ENCODE results near the gene TUB. TPM values are rescaled to one million over a fixed set of nuclear protein-coding genes. Genes with fewer than 3 reads are reported as not detected.

The TUB gene
- total RNA-seq, 1 donor from 2014 or later, result 2.9 TPM

- Mint-ChIP-seq H3K4me3 (ENCODE audit: unreplicated experiment) (no peak overlapping the region), H3K9me3 (ENCODE audit: unreplicated experiment) (no peaks in the 10 kb centered on the region), H3K27ac (ENCODE audit: unreplicated experiment) (no peak overlapping the region)
Observed at GRCh38 chr11:8033305-8034105, 47.5 kb upstream of the TUB start.

GRCh38 chr11:8034106-8034585 lies 46.9 kb upstream of the TUB start:
- peaks cover 19% of the 10 kb centered on the region for H3K27me3 Mint-ChIP-seq (ENCODE audit: unreplicated experiment)
- no peak for TF ChIP-seq CTCF (IDR thresholded peaks at IDR 0.05; ENCODE audit: unreplicated experiment)
- H3K27ac Mint-ChIP-seq (ENCODE audit: unreplicated experiment), result no peak overlapping the region
- H3K4me1 Mint-ChIP-seq (ENCODE audit: unreplicated experiment), result peaks cover 25% of the 10 kb centered on the region
- DNase-seq (ENCODE audit: low spot score), result no peak
- no peaks in the 10 kb centered on the region for H3K9me3 Mint-ChIP-seq (ENCODE audit: unreplicated experiment)
- H3K36me3 Mint-ChIP-seq (ENCODE audit: low read depth, unreplicated experiment), result no peaks in the 10 kb centered on the region
- H3K4me3 Mint-ChIP-seq (ENCODE audit: unreplicated experiment), result no peak overlapping the region

More at GRCh38 chr11:8033305-8034105, 47.5 kb upstream of the TUB start:
- Mint-ChIP-seq H3K27me3 (ENCODE audit: unreplicated experiment) (peaks cover 18% of the 10 kb centered on the region), H3K36me3 (ENCODE audit: low read depth, unreplicated experiment) (no peaks in the 10 kb centered on the region), H3K4me1 (ENCODE audit: unreplicated experiment) (peaks cover 25% of the 10 kb centered on the region)
- peak; percentile 78 for DNase-seq (ENCODE audit: low spot score)
- TF ChIP-seq CTCF (IDR thresholded peaks at IDR 0.05; ENCODE audit: unreplicated experiment), result peak; percentile 66

GRCh38 chr11:8034604-8035190 lies 46.3 kb upstream of the TUB start:
- TF ChIP-seq CTCF (IDR thresholded peaks at IDR 0.05; ENCODE audit: unreplicated experiment), result no peak
- DNase-seq (ENCODE audit: low spot score), result no peak
- Mint-ChIP-seq H3K36me3 (ENCODE audit: low read depth, unreplicated experiment) (no peaks in the 10 kb centered on the region), H3K4me3 (ENCODE audit: unreplicated experiment) (no peak overlapping the region), H3K4me1 (ENCODE audit: unreplicated experiment) (peaks cover 25% of the 10 kb centered on the region), H3K27me3 (ENCODE audit: unreplicated experiment) (peaks cover 19% of the 10 kb centered on the region), H3K9me3 (ENCODE audit: unreplicated experiment) (no peaks in the 10 kb centered on the region), H3K27ac (ENCODE audit: unreplicated experiment) (no peak overlapping the region)

GRCh38 chr11:8035200-8035855 lies 45.7 kb upstream of the TUB start:
- no peak for DNase-seq (ENCODE audit: low spot score)
- TF ChIP-seq CTCF (IDR thresholded peaks at IDR 0.05; ENCODE audit: unreplicated experiment), result no peak
- no peaks in the 10 kb centered on the region for H3K36me3 Mint-ChIP-seq (ENCODE audit: low read depth, unreplicated experiment)
- no peak overlapping the region for H3K27ac Mint-ChIP-seq (ENCODE audit: unreplicated experiment)
- no peaks in the 10 kb centered on the region for H3K9me3 Mint-ChIP-seq (ENCODE audit: unreplicated experiment)
- no peak overlapping the region for H3K4me3 Mint-ChIP-seq (ENCODE audit: unreplicated experiment)
- H3K27me3 Mint-ChIP-seq (ENCODE audit: unreplicated experiment), result peaks cover 19% of the 10 kb centered on the region
- peaks cover 25% of the 10 kb centered on the region for H3K4me1 Mint-ChIP-seq (ENCODE audit: unreplicated experiment)
